Activated T-cell treated with anti-CD3 and anti-CD28 coated beads for 4 hours (primary cell): ENCODE data around the gene IP6K3.

Experiments used
- DNase-seq: peaks from one replicate; pipeline ENCODE4 v3.0.0-alpha.2; 2020

The IP6K3 gene

GRCh38 chr6:33758815-33759216 is 12.1 kb upstream of the IP6K3 start:
- no peak for DNase-seq

- no peak for DNase-seq
Observed at GRCh38 chr6:33757906-33758305, 11.2 kb upstream of the IP6K3 start.

GRCh38 chr6:33757113-33757512 is 10.4 kb upstream of the IP6K3 start:
- DNase-seq, result no peak

- no peak for DNase-seq
Observed at GRCh38 chr6:33756211-33756954, 9.7 kb upstream of the IP6K3 start.

DNA sequence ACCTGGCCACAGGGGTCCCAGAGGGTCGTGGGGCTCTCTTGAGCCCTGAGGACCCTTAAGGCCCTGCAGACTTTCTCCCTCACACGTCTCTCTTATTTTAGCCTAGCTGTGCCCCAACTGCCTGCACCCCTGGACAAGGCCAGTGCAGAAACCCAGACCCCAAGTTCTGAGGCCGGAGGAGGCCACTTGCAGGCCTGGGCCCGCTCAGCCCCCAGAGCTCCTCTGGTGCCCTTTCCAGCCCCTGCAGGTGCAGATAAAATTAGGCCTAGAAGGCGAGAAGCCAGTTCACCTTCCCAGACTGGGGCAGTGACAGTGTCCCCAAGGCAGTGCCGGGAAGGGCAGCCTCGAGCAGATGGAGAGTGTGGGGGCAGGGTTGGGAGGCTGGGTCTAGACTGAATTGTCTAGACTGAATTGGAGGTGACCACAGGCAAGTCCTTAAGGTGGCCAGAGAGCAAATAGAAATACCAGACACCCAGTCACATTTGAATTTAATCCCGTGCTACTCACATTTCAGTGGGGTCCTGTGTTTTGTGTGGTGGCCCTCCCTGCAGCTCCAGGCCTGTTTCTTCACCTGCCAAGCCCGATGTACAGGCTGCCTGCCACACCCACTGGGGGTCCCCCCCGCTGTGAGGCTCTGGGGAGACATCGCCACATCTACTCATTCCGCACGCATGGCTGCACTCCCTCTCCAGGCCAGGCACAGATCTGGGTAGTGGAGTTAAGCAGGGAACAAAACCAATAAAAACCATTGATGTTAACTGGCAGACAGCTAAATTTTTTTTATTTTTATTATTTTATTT is 8.6 kb upstream of the IP6K3 start:
- DNase-seq, result no peak

DNA sequence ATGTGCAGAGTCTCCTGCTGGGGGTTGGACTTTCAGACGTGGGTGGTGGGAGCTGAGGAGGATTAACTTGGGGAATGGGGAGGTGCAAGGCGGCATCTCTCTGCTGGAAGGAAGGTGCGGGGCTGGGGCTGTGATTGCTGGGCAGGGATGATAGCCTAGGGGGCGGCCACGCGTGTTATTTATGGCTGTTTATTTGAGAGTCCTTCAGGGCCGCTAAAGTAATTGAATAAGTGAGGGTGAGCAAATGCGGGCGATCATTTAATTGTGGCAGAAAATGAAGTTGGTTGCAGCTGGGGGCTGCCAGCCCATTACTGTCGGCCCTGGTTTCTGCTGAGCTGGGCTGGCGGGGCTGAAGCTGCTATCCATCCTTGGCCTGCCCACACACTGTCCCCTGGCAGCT is 7.5 kb upstream of the IP6K3 start:
- no peak for DNase-seq

DNA sequence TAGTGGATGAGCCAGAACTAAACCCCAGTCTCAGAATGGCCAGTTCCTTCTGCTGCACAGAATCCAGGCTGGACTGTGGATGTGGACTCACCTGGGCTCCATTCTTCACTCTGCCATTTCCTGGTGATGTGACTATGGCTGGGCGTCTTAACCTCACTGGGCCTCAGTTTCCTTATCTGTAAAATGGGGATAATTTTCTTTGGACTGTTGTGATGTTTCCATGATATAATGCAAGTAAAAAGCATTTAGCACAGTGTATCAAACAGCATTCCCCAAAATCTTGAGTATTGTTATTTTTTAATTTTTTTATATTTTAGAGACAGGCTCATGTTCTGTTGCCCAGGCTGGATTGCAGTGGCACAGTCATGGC is 5.9 kb upstream of the IP6K3 start:
- DNase-seq, result no peak

- DNase-seq, result no peak
Observed at GRCh38 chr6:33751771-33752645, 5.3 kb upstream of the IP6K3 start.

- no peak for DNase-seq
Observed at GRCh38 chr6:33750244-33750991, 3.7 kb upstream of the IP6K3 start.

DNA sequence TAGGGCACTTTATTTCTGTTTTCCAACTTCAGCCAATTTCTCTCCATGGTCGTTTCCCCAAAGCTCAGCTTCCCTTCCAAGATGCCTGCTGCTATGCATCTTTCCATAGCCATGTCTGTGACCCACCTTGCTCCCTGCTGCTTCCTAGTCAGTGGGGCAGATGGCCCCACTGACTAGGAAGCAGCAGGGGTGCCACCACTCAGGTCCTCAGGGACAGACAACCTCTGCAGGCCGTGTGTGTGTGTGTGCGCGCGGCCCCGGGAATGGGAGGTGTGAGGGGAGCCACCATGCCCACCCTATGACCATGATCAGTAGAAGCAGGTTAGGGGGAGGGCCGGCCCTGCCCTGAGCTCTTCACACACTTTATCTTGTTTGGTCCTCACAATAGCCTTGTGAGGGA is 2.7 kb upstream of the IP6K3 start:
- no peak for DNase-seq

DNA sequence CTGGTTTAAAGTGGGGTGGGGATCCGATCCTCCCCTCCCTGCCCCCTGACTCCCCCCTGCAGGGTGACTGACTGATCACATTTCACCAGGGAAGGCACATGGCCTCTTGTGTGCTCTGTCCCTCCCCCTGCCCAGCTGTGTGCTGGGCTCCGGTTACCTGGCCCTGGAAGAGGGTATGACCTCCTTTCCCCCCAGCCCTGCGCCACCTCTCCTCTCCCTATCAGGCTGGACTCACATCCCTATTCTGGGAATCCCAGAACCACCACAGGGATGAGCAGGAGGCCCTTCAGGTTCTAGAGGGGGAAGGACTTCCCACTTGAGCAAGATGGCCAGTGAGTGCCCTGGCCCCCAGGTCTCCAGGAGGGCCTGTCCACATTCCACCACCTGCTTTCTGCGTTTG is 2.1 kb upstream of the IP6K3 start:
- DNase-seq, result no peak

GRCh38 chr6:33747823-33748222 is 1.1 kb upstream of the IP6K3 start:
- no peak for DNase-seq

GRCh38 chr6:33746036-33746600 is 587 bp downstream of the IP6K3 start:
- DNase-seq, result no peak

- DNase-seq, result no peak
Observed at GRCh38 chr6:33745548-33745947, 1.2 kb downstream of the IP6K3 start.

DNA sequence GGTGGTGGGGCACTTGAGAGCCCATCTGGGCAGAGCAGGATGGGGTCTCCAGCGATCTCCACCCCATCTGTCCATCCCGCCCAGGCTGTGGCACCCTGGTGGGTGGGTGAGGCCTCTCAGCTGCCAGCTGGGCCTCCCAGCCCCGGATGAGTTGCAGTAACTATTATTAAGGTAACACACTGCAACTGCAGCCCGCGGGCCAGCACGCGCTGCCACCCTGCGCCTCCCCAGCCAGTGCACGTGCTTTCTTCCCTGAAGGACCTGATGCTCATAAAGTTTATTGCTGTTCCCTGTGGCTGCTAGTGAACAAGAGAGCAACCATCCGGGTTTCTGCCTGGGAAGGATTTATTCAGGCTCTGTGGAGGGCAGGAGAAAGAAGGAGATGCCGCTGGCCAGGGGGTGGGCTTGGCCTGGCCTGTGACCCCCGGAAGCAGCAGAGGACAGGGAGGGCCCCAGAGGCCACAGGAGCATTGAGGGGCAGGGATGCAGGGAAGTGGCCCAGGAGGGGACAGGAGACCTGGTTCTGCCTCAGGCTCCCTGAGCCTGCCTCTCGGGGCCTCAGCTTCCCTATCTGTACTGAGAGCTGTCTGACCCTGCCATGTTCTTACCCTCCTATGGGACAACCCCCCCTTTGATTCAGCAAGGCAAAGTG is 1.7 kb downstream of the IP6K3 start:
- DNase-seq, result no peak

DNA sequence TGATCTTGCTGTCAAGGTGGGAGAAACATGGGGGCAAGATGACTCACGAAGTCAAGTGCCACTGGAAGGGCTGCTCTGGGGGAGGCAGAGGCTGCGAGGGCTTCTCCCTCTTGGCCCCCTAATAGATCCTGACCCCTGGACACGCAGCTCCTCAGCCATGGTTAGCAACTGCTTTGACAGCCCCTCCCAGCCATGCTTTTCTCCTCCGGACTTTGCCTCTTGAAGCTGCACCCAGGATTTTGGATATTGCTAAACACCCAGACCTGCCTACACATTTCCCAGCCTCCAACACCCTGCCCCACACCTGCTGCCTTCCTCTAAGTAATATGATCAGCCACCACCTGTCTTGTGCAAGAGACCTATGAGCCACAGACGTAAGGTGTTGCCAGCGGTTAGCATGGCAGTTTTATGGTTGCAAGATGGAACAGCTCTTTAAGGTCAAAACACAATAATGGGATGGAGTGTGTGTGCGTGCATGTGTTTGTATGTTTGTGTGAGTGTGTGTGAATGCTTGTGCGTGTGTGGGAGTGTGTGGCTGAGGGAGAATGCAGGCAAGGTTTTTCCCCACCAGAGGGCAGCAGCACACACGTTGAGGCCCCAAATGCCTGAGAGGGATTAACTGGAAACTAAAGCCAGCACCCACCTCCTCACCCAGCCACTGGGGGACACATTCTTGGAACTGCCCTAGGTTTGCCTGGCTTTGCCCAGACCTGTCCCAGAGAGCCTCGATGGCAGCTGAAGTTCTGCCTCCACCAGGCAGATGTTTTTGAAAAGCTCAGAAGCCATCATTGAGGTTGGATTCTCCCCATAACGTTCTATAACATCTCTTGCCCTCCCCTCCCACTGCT is 2.5 kb downstream of the IP6K3 start:
- peak; percentile 72 for DNase-seq

DNA sequence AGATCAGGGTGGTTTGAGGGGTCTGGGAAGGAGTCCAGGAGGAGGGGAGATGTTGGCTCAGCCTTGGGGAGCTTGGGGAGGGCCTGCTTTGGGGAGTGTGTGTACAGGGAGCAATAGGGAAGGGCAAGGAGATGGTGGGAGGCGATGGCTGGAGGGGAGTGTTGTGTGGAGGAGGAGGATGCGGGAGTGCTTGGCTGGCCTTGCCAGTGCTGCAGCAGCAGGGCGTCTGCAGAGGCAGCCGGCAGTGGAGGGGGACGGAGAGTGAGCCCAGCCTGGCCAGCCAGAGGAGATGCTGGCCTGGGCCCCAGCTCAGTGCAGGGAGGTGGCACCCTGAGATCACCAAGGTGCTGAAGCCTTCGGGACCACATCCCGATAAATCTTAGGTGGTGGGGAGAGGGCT is 3.9 kb downstream of the IP6K3 start:
- no peak for DNase-seq

DNA sequence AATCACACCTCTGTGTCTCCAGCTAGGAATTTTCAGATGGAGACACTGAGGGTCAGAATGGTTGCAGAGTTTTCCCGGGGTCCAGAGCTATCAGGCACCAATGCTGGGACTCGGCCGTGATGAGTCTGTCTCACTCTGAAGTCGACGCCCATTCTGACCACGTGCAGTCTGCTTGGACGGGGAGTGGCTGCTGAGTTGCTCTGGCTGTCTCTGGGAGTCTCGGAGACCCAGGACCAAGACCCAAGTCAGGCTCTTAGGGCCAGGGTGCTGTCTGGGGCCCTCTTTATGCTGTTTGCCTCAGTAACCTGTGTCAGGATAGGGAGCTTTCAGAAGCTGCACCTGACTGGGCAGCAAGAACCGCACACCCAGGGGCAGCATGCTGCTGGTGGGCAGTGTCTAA is 4.6 kb downstream of the IP6K3 start:
- DNase-seq, result no peak

DNA sequence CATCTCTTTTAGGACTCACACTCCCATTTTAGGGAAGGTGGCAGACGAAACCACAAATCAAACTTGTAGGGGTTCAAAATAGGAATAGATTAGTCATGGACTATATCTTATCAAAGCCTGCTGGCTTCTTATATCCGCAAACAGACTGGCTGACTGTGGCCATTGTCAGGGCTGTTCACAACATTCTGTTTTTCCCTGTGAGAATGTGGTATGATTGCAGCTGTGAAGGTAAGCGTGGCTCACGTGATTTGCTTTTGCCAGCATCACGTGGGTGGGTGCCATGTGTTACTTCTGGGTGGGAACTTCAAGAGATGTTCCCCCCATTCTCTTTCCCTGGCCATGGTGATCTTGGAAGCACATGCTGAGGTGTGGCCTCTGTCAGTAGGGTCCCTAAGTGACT is 5.9 kb downstream of the IP6K3 start:
- no peak for DNase-seq

DNA sequence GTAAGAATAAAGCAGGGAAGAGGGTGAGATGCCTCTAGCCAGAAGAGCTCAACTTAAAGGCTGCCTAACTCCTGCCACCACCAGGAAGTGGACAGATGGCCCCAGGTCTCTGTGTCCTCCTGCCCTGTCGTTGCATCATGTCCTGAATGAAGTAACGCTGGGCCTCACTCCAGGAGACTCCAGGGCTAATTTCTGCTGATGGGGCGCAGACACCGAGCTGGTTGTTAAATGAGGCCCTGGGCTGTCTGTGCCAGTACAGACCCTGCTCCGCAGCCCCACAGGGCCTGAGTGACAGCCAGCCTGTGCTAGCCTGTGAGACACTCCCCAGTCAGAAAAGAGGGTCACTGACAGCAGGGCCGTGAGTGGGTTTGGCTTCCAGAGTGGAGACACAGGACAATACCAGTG is 6.5 kb downstream of the IP6K3 start:
- DNase-seq, result no peak

DNA sequence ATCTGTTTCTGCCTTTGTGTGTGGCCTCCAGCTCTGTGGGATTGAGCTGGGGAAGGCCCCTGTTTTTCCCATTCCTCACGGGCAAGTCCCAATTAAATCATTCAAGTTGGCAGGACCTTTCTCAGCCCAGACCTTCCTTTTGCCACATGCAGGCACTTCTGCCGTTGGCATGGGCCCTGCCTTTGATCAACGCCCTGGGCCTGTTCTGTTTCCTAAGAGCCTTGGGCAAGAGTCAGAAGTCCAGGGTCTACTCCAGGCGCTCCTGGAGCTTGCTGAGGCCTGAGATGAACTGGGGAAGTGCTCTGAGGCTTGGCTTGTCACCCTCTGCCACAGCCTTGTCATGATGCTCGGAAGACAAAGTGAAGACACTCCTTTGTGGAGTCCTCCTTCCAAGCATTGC is 7.1 kb downstream of the IP6K3 start:
- DNase-seq, result no peak
